ENCODE data around the gene MRPS6.
A peak's percentile ranks its signal among the peaks of the same experiment; 100 is the strongest.

Gene MRPS6

DNA sequence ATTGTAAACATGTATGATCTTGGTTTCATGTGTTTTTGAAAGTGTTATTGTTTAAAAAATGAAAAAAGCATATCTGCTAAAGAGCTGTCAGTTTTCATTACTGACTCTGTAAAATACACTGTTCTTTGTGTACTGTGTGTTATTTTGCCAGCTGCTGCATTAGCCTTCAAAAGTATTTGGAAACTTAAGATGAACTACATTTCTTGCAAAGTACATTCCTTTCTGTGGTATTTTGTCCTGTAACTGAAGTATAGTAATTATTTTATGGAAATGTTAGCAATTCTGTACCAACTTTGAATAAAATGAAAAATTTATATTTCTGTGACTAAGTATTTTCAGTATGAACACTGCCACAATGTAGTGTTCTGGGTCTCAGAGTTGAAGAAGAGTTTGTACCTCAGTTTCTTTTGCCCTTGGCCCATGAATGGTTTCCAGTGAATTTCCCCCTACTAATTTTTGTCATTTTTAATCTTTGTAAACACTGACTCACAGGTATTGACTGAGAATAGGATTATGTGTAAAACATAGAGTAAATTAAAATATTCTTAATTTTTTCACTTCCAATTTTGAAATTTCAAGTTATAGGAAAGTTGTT lies 32.7 kb downstream of the MRPS6 start:
- no peak overlapping the region for H3K4me3 Mint-ChIP-seq
- no peaks in the 10 kb centered on the region for H3K27me3 Mint-ChIP-seq
- DNase-seq (no peak), ATAC-seq (no peak)
- peaks cover 52% of the 10 kb centered on the region for H3K36me3 Mint-ChIP-seq (ENCODE audit: low read depth)
- peak overlapping the region; percentile 25 for H3K27ac Mint-ChIP-seq
- peaks cover 62% of the 10 kb centered on the region for H3K4me1 Mint-ChIP-seq
- no peaks in the 10 kb centered on the region for H3K9me3 Mint-ChIP-seq

DNA sequence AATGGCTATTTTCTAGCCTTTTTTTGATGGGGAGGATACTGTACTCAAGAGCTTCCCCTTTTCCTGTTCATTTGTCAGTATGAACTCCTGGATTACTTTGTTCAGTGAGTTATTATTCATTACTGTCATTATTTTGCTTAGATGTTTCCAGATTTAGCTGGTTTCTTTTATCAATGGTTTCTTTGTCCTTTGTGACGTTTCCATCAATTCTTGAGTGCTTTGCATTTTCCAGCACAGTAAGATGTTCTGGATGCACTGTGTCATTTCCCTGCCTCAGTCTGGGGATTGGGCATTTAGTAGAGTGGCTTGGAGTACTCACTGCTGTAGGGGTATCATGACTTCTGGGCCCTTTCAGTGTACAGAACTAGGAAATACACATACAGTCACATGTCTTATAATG lies 34.2 kb downstream of the MRPS6 start:
- ATAC-seq (no peak), DNase-seq (no peak)
- Mint-ChIP-seq H3K36me3 (ENCODE audit: low read depth) (peaks cover 49% of the 10 kb centered on the region), H3K27me3 (no peaks in the 10 kb centered on the region), H3K27ac (no peak overlapping the region), H3K4me3 (no peak overlapping the region), H3K9me3 (no peaks in the 10 kb centered on the region), H3K4me1 (peaks cover 61% of the 10 kb centered on the region)

DNA sequence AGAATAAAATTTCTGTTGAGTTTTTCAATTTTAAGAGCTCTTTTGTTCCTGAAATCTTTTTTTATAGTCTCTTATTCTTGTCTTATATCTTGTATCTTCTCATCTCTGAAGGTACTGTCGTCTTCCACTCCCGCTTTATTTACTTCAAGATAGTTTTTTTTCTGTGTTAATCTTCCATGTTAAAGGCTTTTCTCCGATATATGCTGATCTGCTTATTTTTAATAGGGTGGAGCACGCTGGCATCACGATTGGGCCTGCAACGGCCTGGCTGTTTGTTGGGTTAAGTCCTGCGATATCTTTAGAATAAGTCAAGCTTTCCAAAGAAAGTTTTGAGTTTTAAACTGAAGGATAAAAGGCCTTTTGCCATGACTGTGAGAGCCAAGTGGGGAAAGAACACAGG lies 35.7 kb downstream of the MRPS6 start:
- peaks cover 42% of the 10 kb centered on the region for H3K36me3 Mint-ChIP-seq (ENCODE audit: low read depth)

DNA sequence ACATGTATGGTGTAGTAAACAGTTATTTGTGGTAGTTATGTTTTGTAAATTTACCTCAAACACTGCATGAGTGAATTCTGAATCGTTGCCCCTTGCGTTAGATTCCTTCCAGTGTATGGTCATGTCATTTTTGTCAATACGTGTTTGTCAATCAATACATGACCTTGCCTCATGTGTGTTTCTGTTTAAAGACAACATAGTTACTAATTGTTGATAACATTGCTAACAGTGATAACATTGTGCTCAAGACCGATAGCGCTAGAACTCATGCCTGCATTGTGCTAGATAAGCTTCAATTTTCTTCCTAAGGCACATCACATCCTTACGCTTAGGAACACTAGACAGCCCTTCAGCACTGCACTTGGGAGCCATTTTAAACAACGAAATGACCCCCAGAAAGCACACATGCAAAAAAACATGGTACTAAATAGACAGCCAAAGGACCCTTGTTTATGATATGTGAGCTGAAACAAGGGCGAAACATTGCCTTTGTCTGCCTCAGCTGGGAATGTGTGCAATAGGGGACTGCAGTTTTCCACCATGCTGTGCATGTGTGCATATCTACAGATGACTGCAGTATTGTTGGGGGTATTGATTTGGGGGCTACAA lies 37.3 kb downstream of the MRPS6 start:
- DNase-seq (no peak), ATAC-seq (no peak)
- peaks cover 45% of the 10 kb centered on the region for H3K36me3 Mint-ChIP-seq (ENCODE audit: low read depth)
- H3K9me3 Mint-ChIP-seq, result no peaks in the 10 kb centered on the region
- no peak overlapping the region for H3K4me3 Mint-ChIP-seq
- H3K27ac Mint-ChIP-seq, result no peak overlapping the region
- peaks cover 49% of the 10 kb centered on the region for H3K4me1 Mint-ChIP-seq
- no peaks in the 10 kb centered on the region for H3K27me3 Mint-ChIP-seq

More for the DNA sequence above, 35.7 kb downstream of the MRPS6 start:
- Mint-ChIP-seq H3K27me3 (no peaks in the 10 kb centered on the region), H3K4me1 (peaks cover 58% of the 10 kb centered on the region), H3K9me3 (no peaks in the 10 kb centered on the region), H3K4me3 (no peak overlapping the region), H3K27ac (no peak overlapping the region)
- ATAC-seq (no peak), DNase-seq (no peak)

- no peak for DNase-seq
- Mint-ChIP-seq H3K27ac (no peak overlapping the region), H3K4me1 (peaks cover 38% of the 10 kb centered on the region), H3K36me3 (ENCODE audit: low read depth) (peaks cover 39% of the 10 kb centered on the region), H3K4me3 (no peak overlapping the region), H3K9me3 (no peaks in the 10 kb centered on the region), H3K27me3 (no peaks in the 10 kb centered on the region)
- ATAC-seq, result peak; percentile 57
Measured at GRCh38 chr21:34112316-34113033, 39.1 kb downstream of the MRPS6 start.

DNA sequence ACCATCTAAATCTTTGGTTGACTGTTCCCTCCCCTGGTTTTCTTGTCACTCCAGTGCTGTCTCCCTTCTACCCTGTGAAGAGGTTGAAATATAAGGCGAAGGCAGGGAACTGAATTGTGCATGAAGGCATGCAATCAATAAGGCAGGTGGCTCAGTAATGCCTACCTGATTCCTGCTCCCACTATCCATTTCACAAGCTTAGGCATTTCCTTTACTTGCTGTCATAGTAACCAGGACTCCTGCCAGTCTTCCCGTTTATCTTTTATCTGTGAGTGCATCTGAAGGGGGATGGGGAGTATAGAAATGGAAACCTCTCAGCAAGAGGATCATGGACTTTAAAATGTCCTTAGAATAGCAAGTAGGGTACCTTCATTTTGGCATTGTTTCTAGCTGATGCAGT lies 40.5 kb downstream of the MRPS6 start:
- H3K4me3 Mint-ChIP-seq, result no peak overlapping the region
- peaks cover 38% of the 10 kb centered on the region for H3K4me1 Mint-ChIP-seq
- no peaks in the 10 kb centered on the region for H3K9me3 Mint-ChIP-seq
- no peak overlapping the region for H3K27ac Mint-ChIP-seq
- H3K27me3 Mint-ChIP-seq, result no peaks in the 10 kb centered on the region
- ATAC-seq (no peak), DNase-seq (no peak)
- H3K36me3 Mint-ChIP-seq (ENCODE audit: low read depth), result peaks cover 39% of the 10 kb centered on the region

DNA sequence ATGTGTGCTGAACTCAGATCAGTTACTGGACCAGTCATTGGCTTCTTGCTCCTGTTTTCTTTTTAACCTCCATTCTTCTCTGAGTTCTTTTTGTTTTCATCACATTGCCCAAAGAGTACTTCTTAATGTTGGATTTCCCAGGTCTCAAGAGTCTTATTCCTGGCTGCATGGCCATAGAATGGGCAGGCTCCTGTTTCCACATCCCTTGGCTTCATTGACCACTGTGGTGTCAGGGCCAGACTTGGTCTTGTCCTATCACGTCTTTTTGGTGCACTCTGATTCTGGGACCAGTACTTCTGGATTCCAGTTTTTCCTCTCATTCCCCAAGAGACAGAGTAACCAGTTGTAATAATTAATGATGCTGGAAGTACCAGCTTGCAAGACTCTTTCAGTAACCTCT lies 41.8 kb downstream of the MRPS6 start:
- no peaks in the 10 kb centered on the region for H3K27me3 Mint-ChIP-seq
- DNase-seq, result no peak
- H3K27ac Mint-ChIP-seq, result no peak overlapping the region
- H3K4me3 Mint-ChIP-seq, result no peak overlapping the region
- peaks cover 45% of the 10 kb centered on the region for H3K4me1 Mint-ChIP-seq
- no peak for ATAC-seq
- H3K36me3 Mint-ChIP-seq (ENCODE audit: low read depth), result peaks cover 41% of the 10 kb centered on the region
- no peaks in the 10 kb centered on the region for H3K9me3 Mint-ChIP-seq

DNA sequence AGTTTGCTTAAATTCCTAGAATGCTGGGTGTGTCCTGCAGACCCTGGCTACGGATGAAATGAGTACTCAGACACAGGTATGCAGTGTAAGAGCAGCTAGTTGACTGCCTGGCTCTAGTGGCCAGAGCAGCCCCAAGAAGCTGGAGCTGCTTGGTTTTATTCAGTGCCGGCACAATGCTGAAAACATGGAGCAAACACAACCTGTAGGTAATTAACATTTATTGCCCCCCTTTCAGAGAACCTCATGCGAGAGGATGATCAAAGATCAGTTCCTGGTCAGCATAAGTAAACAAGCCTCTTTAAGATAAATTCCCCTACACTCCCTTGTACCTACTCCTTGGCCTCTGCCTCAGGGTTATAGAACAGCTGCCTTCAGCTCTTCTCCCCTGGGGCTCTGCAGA lies 43.2 kb downstream of the MRPS6 start:
- DNase-seq (no peak), ATAC-seq (no peak)
- peaks cover 44% of the 10 kb centered on the region for H3K4me1 Mint-ChIP-seq
- no peaks in the 10 kb centered on the region for H3K27me3 Mint-ChIP-seq
- H3K4me3 Mint-ChIP-seq, result no peak overlapping the region
- H3K36me3 Mint-ChIP-seq (ENCODE audit: low read depth), result peaks cover 42% of the 10 kb centered on the region
- no peak overlapping the region for H3K27ac Mint-ChIP-seq
- H3K9me3 Mint-ChIP-seq, result no peaks in the 10 kb centered on the region

DNA sequence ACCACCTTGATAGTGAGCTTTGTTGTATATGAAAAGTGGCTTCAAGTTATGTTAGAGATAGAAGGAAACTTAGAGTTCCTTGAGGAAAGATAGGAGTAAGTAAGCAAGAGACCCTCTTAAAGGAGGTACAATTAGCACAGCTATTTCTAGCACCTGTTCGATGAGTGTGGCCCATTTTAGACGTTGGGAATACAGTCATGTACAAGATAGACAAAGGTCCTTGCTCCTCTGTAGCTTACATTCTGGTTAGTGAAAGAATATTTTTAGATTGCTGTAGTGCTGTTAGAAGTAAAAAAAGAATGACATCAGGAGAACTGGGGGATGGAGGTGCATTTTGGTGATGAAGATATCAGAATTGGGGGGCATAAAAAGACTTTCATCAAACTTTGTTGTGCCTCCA lies 47.5 kb downstream of the MRPS6 start:
- ATAC-seq, result no peak
- Mint-ChIP-seq H3K36me3 (ENCODE audit: low read depth) (peaks cover 39% of the 10 kb centered on the region), H3K27me3 (no peaks in the 10 kb centered on the region), H3K9me3 (no peaks in the 10 kb centered on the region), H3K4me3 (no peak overlapping the region), H3K27ac (no peak overlapping the region), H3K4me1 (peaks cover 28% of the 10 kb centered on the region)
- no peak for DNase-seq

GRCh38 chr21:34122047-34122446 lies 48.7 kb downstream of the MRPS6 start:
- DNase-seq, result no peak
- Mint-ChIP-seq H3K27ac (no peak overlapping the region), H3K4me1 (peaks cover 32% of the 10 kb centered on the region), H3K36me3 (ENCODE audit: low read depth) (peaks cover 41% of the 10 kb centered on the region), H3K4me3 (no peak overlapping the region), H3K27me3 (no peaks in the 10 kb centered on the region), H3K9me3 (no peaks in the 10 kb centered on the region)
- no peak for ATAC-seq

- Mint-ChIP-seq H3K36me3 (ENCODE audit: low read depth) (peaks cover 43% of the 10 kb centered on the region), H3K4me1 (peaks cover 43% of the 10 kb centered on the region), H3K9me3 (no peaks in the 10 kb centered on the region), H3K4me3 (no peak overlapping the region), H3K27ac (peak overlapping the region; percentile 3), H3K27me3 (no peaks in the 10 kb centered on the region)
- no peak for DNase-seq
- no peak for ATAC-seq
Measured at GRCh38 chr21:34123609-34124008, 50.2 kb downstream of the MRPS6 start.

DNA sequence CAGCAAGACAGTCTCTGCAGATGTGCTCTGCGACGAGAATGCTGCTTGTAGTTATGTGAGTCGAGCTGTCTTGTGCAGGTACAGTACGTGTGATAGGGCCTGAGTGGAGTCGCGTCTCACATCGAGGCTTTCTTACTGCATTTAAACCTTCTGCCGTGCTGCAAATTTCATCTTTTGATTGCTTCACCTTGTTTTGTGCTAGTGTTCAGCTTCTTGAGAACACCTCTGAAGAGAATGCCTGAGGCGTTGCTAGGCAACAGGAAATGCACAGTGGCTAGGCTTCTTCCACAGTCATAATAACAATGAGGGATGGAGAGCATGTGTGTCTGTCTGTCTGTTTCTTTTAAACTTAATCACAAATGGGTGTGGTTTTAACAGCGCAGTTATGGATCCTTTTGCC lies 52.9 kb downstream of the MRPS6 start:
- Mint-ChIP-seq H3K4me3 (no peak overlapping the region), H3K36me3 (ENCODE audit: low read depth) (peaks cover 45% of the 10 kb centered on the region), H3K27me3 (no peaks in the 10 kb centered on the region), H3K27ac (no peak overlapping the region), H3K9me3 (no peaks in the 10 kb centered on the region), H3K4me1 (peaks cover 58% of the 10 kb centered on the region)
- DNase-seq (no peak), ATAC-seq (no peak)

GRCh38 chr21:34126691-34127090 lies 53.3 kb downstream of the MRPS6 start:
- ATAC-seq, result no peak
- Mint-ChIP-seq H3K27me3 (no peaks in the 10 kb centered on the region), H3K27ac (no peak overlapping the region), H3K4me3 (no peak overlapping the region), H3K9me3 (no peaks in the 10 kb centered on the region), H3K4me1 (peaks cover 61% of the 10 kb centered on the region), H3K36me3 (ENCODE audit: low read depth) (peaks cover 48% of the 10 kb centered on the region)
- no peak for DNase-seq

DNA sequence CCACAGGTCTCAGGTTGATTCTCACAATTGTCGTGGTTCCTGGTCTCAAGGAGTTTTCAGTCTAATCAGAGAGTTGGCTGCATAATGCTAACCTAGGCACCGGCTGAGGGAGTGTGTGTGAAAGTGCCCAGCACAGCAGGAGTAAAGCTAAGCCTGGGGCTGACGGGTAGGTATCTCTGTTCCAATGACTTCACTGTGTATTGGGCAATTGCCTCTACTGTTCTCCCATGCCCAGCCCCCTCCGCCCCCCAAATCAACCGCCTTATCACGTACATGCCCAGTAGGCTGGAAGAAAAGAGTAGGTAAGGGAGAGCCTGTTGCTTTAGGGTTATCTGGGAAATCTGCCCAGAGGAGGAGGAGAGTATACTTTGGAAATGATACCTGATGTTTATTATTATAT lies 54.7 kb downstream of the MRPS6 start:
- no peak for DNase-seq
- Mint-ChIP-seq H3K4me3 (no peak overlapping the region), H3K36me3 (ENCODE audit: low read depth) (peaks cover 52% of the 10 kb centered on the region)

GRCh38 chr21:34128674-34129038 lies 55.3 kb downstream of the MRPS6 start:
- Mint-ChIP-seq H3K27ac (peak overlapping the region; percentile 96), H3K9me3 (no peaks in the 10 kb centered on the region), H3K27me3 (no peaks in the 10 kb centered on the region), H3K4me3 (peak overlapping the region; percentile 0), H3K4me1 (peaks cover 79% of the 10 kb centered on the region), H3K36me3 (ENCODE audit: low read depth) (peaks cover 56% of the 10 kb centered on the region)
- DNase-seq (no peak), ATAC-seq (no peak)

More for the DNA sequence above, 54.7 kb downstream of the MRPS6 start:
- H3K27ac Mint-ChIP-seq, result peak overlapping the region; percentile 96
- H3K4me1 Mint-ChIP-seq, result peaks cover 75% of the 10 kb centered on the region
- H3K27me3 Mint-ChIP-seq, result no peaks in the 10 kb centered on the region
- H3K9me3 Mint-ChIP-seq, result no peaks in the 10 kb centered on the region
- ATAC-seq, result no peak

Measured in activated naive CD8-positive, alpha-beta T cell treated with anti-CD3 and anti-CD28 coated beads, Interleukin-2, amount 50 U/mL, for 24 hours (primary cell).